ENCODE data around the gene LYSMD3. TPM values are rescaled to one million over a fixed set of nuclear protein-coding genes. Genes with fewer than 3 reads are reported as not detected.

LYSMD3 gene
- total RNA-seq, 4 donors from 2014 or later = 5.6 to 23.0 (median 12.8) TPM

GRCh38 chr5:90562341-90562740, 33.0 kb upstream of the LYSMD3 start:
- no peak overlapping the region for H3K27ac ChIP-seq
- DNase-seq = no peak
- H3K4me1 ChIP-seq = peaks cover 0 to 20% (median 11%) of the 10 kb centered on the region in 4 donors
- in situ Hi-C loops (cut with MboI; ENCODE audit: low pct_ligation_motif_present in 1 of 4, low pct_unique_long_range_greater_than_20kb in 1 of 4, low sequenced_read_pairs in 3 of 4) = no loop called here
- no peak for TF ChIP-seq EP300 (IDR thresholded peaks at IDR 0.05; ENCODE audit: low read depth)
- TF ChIP-seq POLR2A (IDR thresholded peaks at IDR 0.05) = no peak
- TF ChIP-seq POLR2AphosphoS5 (IDR thresholded peaks at IDR 0.05) = no peak
- no peak for TF ChIP-seq CTCF (IDR thresholded peaks at IDR 0.05)
- H3K27me3 ChIP-seq = peaks cover 46% of the 10 kb centered on the region
- H3K9me3 ChIP-seq = no peaks in the 10 kb centered on the region
- H3K4me3 ChIP-seq = no peak overlapping the region
- H3K36me3 ChIP-seq = no peaks in the 10 kb centered on the region
- 63 to 69% methylated on average over 3 to 5 of the region's 5 CpGs for WGBS, 2 donors (ENCODE audit: low coverage in 1 of 2)
- intact Hi-C loops (cut with DNase I; ENCODE audit: low total_unique reads) = no loop called here

GRCh38 chr5:90561766-90562165, 32.4 kb upstream of the LYSMD3 start:
- no peak overlapping the region for H3K27ac ChIP-seq
- no peak for TF ChIP-seq CTCF (IDR thresholded peaks at IDR 0.05)
- TF ChIP-seq EP300 (IDR thresholded peaks at IDR 0.05; ENCODE audit: low read depth) = no peak
- no peak for TF ChIP-seq POLR2AphosphoS5 (IDR thresholded peaks at IDR 0.05)
- no peak for TF ChIP-seq POLR2A (IDR thresholded peaks at IDR 0.05)
- H3K4me1 ChIP-seq = peaks cover 0 to 20% (median 11%) of the 10 kb centered on the region in 4 donors
- in situ Hi-C loops (cut with MboI; ENCODE audit: low pct_ligation_motif_present in 1 of 4, low pct_unique_long_range_greater_than_20kb in 1 of 4, low sequenced_read_pairs in 3 of 4) = no loop called here
- DNase-seq = no peak
- 54 to 71% methylated on average over 1 of the region's 1 CpG for WGBS, 2 donors (ENCODE audit: low coverage in 1 of 2)
- H3K27me3 ChIP-seq = peaks cover 51% of the 10 kb centered on the region
- intact Hi-C loops (cut with DNase I; ENCODE audit: low total_unique reads) = no loop called here
- H3K36me3 ChIP-seq = no peaks in the 10 kb centered on the region
- no peak overlapping the region for H3K4me3 ChIP-seq
- H3K9me3 ChIP-seq = no peaks in the 10 kb centered on the region

- intact Hi-C loops (cut with DNase I; ENCODE audit: low total_unique reads) = no loop called here
- WGBS, 2 donors (ENCODE audit: low coverage in 1 of 2) = 67 to 74% methylated on average over 2 of the region's 2 CpGs
- no peaks in the 10 kb centered on the region for H3K9me3 ChIP-seq
- in situ Hi-C loops (cut with MboI; ENCODE audit: low pct_ligation_motif_present in 1 of 4, low pct_unique_long_range_greater_than_20kb in 1 of 4, low sequenced_read_pairs in 3 of 4) = no loop called here
- H3K27me3 ChIP-seq = peaks cover 58% of the 10 kb centered on the region
- TF ChIP-seq EP300 (IDR thresholded peaks at IDR 0.05; ENCODE audit: low read depth) (no peak), CTCF (IDR thresholded peaks at IDR 0.05) (no peak), POLR2A (IDR thresholded peaks at IDR 0.05) (no peak), POLR2AphosphoS5 (IDR thresholded peaks at IDR 0.05) (no peak)
- H3K4me3 ChIP-seq = no peak overlapping the region
- no peak for DNase-seq
- H3K27ac ChIP-seq = no peak overlapping the region
- peaks cover 0 to 20% (median 11%) of the 10 kb centered on the region in 4 donors for H3K4me1 ChIP-seq
- no peaks in the 10 kb centered on the region for H3K36me3 ChIP-seq
Measured at GRCh38 chr5:90560771-90561170, 31.4 kb upstream of the LYSMD3 start.

- H3K9me3 ChIP-seq = no peaks in the 10 kb centered on the region
- DNase-seq = peak; percentile 89
- peak within 1 kb of the TSS; percentile 20 to 67 (median 44) for H3K4me3 ChIP-seq
- WGBS, 2 donors (ENCODE audit: low coverage in 1 of 2) = 3% methylated on average over 54 of the region's 60 CpGs; no CpG with 5 or more reads in 1 of the 2 donors
- intact Hi-C loops (cut with DNase I; ENCODE audit: low total_unique reads) = no loop called here
- H3K4me1 ChIP-seq = peaks cover 0 to 20% (median 11%) of the 10 kb centered on the region in 4 donors
- in situ Hi-C loops (cut with MboI; ENCODE audit: low pct_ligation_motif_present in 1 of 4, low pct_unique_long_range_greater_than_20kb in 1 of 4, low sequenced_read_pairs in 3 of 4) = no loop called here
- H3K27me3 ChIP-seq = peaks cover 58% of the 10 kb centered on the region
- no peak for TF ChIP-seq CTCF (IDR thresholded peaks at IDR 0.05)
- peak; percentile 62 for TF ChIP-seq POLR2A (IDR thresholded peaks at IDR 0.05)
- TF ChIP-seq POLR2AphosphoS5 (IDR thresholded peaks at IDR 0.05) = peak; percentile 38 to 42 (median 39)
- TF ChIP-seq EP300 (IDR thresholded peaks at IDR 0.05; ENCODE audit: low read depth) = no peak
- H3K36me3 ChIP-seq = no peaks in the 10 kb centered on the region
- H3K27ac ChIP-seq = peak within 1 kb of the TSS; percentile 27 to 53 (median 43)
Measured at GRCh38 chr5:90558344-90559192, 29.2 kb upstream of the LYSMD3 start, which contains the start of gene ADGRV1. Gene ADGRV1, plus strand, starts transcription at chr5:90558797. Its CDS starts 99 bp downstream, at chr5:90558896.
